GM12873 (cell line): ENCODE measurements around the gene CLINT1.

Source experiments
- CTCF ChIP-seq: IDR thresholded peaks from 2 replicates; pipeline ENCODE4 v1.5.1; 2012; ENCODE audit warnings: low read depth, mild to moderate bottlenecking, moderate library complexity, low read length, control low read depth; ENCODE audit not compliant: insufficient read depth; ENCODE audit errors: missing control alignments

CLINT1 gene

GRCh38 chr5:157870837-157871834 is 12.2 kb upstream of the CLINT1 start:
- no peak for TF ChIP-seq CTCF

GRCh38 chr5:157867751-157868387 is 8.9 kb upstream of the CLINT1 start:
- no peak for TF ChIP-seq CTCF

- TF ChIP-seq CTCF: no peak
These were observed 7.6 kb upstream of the CLINT1 start for GRCh38 chr5:157866536-157866935.

DNA sequence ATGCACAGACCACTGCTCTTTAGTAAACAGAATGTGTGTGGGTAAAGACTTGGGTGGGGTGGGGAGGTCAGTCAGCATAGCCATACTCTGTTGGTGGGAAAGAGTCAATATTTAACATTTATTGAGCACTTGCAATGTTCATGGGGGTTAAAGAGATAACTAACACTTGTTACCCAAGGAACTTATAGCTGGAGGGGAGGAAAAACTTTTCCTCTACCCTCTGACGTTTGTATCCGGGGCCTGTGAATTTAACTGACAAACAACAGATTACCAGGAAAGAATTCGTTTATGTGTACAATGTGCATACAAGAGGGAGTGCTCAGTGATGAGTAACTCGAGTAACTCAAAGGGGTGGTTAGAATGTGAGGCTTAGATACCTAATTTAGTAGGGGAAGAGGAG is 6.8 kb upstream of the CLINT1 start:
- TF ChIP-seq CTCF: no peak

DNA sequence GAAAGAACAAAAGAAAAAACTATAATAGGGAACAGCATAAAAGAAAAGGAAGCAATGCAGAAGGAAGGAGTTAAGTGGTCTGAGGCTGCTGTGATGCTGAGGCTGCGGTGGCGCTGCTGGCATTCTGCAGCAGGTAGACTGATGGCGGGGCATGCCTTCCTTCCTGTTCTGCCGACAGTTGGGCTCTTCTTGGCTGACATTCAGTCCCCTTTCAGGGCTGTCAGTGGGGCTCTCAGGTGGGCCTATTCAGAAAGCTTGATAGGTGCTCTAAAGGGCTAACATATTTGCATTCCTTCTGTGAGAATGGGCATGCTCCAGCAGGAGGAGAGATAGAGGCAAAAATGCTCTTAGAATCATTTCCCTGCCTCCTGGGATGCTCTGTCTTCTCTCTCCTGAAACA is 5.1 kb upstream of the CLINT1 start:
- TF ChIP-seq CTCF: no peak

GRCh38 chr5:157862183-157862851 is 3.4 kb upstream of the CLINT1 start:
- TF ChIP-seq CTCF: no peak
